ENCODE measurements around the gene TPRG1.

GRCh38 chr3:189132231-189132671, 39.5 kb upstream of the TPRG1 start:
- TF ChIP-seq CTCF (conservative IDR thresholded peaks at IDR 0.05) (no peak), ZFX (IDR thresholded peaks at IDR 0.05) (no peak)
